HG02884 (cell line): ENCODE data around the gene JAG2.

Source experiments
- ATAC-seq: cut with Tn5 transposase; IDR thresholded peaks from one replicate; pipeline ENCODE4 v1.9.1; 2021; ENCODE audit warnings: mild to moderate bottlenecking, moderate library complexity; ENCODE audit not compliant: unreplicated experiment

Gene JAG2

DNA sequence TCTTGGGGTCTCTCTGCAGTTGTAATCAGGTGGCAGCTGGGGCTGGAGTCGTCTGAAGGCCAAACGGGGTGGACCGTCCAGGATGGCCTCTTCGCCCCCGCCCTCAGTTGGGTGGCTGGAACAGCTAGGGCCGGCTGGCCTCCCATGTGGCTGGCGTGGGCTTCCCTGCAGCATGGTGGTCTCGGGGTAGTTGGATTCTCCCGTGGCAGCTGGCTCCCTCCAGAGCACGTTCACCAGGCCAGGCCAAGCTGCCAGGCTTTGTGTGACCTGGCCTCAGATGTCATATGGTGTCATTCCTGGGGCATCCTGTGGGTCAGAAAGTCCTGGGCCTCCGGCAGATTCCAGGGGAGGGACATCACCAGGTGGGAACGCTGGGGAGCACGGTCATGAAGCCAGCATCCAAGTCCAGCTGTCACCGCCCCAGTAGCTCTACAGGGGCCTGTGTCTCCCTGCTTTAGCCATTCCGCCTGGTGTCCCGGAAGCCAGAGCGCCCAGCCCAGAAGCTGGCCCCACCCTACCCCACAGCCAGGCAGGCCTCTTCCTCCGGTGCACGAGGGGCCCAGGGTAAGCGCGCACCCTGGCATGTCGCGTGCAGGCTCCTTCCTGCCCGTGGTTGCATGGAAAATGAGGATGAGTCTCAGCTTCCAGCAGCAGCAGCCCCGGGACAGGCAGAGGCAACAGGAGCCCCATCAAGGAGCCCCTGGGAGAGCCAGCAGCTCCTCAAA, 13.9 kb upstream of the JAG2 start:
- ATAC-seq = no peak

DNA sequence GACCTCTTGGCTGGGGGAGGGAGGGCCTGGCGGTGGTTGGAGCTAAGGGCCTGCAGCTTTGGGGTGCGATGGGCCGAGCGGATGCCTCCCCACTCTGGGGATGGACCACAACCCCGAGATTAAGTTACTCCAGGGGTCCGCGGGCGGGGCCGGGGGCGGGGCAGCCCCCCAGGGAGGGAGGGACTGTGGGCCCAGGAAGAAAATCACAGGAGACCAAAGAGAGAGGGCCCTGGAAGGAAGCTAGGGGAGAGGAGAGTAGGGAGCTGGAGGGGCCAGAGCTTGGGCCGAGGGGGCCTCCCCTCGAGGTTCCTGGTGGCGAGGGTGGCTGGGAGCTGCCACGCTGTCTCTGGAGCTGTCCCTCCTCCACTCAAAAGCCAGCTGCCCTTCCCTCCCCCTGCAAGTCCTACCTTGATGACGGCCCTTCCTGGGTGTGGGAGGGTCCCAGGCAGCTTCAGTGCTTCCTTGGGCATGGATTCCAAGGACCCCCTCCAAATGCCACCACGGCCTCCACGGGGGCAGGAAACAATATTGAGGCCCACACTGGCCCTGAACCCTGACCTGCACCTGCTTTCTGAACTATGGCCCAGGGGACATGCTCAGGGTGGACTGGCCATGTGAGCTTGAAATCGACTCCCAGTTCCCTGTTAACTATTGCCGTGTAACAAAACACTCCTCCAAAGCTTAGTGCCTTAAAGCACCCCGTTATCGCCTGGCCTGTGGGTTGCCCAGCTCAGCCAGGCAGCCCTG, 13.1 kb upstream of the JAG2 start:
- ATAC-seq = no peak

DNA sequence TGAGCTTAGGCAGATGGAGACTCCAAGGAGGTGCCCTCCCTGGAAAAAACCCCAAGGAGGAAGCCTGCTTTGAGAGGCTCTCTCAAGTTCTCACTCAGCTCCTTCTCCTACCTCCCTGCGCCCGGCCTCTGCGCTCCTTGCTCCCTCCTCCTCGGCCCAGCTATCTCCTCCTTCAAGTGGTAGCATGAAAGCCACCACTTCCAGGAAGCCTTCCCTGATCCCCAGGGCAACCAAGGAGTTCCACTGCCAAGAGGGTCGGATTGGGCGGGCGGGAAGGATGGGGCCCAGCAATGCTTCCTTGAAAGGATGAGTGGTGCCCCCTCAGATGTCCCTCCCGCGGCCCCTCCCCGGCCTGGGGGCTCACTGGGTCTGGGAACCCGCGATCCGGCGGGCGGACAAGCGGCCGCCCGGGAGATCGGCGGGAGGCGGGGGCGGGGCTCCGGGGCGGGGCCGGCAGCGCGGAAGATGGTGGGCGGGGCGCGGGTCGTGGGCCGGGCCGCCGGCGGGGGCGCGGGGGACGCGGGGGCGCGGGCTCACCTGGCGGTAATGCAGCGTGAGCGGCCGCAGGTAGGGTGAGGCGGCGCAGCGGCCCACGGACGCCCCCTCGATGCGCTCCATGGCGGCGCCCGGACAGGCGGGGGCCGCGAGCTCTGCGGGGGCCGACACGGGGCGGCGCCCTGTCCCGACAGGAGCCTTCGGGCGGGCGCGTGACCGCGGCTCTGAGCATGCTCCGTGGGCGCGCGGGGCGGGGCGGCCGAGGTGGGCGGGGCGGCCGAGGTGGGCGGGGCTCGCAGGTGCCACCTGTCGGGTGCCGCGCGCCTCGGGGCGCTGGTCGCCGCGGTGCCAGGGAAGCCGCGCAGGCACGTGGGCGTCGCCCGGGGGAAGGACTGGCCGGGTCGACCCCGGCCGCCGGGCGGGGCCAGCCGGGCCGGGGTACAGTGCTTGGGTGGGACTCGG, 12.3 kb upstream of the JAG2 start, which contains the start of gene NUDT14:
Gene NUDT14, minus strand, starts transcription at position 721 of the 957 bp plus-strand sequence. Its CDS starts 103 bp downstream, at position 618.
- no peak for ATAC-seq

DNA sequence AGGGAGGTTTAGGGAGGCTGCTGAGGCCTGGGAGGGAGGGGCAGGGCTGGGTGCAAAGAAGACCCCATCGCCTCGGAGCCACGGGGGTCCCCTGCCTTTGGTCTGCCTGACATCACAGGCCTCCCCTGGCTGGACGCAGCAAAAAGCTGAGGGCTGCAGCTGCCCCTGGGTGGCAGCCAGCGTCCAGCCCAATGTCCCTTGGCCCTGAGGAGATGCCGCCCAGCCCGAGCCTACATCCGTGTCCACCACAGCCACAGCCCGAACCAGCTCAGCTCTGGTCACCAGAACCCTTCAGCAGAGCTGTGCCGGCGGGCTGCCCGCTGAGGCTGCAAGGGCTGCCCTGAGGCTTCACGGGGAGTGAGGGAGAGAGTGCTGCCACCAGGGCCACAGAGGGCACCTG, 10.6 kb upstream of the JAG2 start:
- ATAC-seq = no peak

GRCh38 chr14:105178868-105179140, 10.2 kb upstream of the JAG2 start:
- ATAC-seq = no peak

DNA sequence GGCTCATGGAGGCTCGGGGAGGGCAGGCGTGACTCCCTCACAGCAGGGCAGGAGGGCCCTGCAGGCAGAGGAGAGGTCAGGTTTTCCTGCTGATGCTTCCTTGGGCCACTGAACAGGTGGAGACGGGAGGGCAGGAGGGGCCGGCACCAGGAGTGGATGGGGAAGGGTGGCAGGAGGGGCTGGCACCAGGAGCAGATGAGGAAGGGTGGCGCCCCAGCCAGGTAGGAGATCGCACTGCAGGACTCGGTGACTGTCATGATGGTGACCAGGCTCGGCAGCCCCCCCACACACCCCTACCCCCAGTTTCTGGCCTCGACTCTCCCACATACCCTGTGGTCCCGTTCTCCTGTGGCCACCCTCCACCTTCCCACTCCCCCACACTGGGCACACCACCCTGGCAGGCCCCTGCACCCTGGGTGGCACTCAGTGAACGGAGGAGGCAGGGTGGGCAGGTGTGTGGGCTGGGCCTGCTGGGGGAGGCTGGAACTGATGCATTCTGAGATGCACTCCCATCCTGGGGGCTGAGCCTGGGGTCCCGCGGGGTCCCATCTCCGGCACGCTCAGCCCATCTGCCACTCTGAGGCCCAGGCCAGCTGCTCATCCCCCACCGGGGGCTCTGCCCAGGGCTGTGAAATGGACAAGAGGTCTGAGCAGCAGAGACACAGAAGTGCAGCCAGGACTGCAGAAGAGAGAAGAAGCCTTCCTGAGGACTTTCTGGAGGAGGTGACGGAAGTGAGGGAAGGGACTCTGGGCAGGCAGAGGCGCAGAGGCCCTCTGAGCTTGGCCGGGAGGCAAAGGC, 9.7 kb upstream of the JAG2 start:
- no peak for ATAC-seq

DNA sequence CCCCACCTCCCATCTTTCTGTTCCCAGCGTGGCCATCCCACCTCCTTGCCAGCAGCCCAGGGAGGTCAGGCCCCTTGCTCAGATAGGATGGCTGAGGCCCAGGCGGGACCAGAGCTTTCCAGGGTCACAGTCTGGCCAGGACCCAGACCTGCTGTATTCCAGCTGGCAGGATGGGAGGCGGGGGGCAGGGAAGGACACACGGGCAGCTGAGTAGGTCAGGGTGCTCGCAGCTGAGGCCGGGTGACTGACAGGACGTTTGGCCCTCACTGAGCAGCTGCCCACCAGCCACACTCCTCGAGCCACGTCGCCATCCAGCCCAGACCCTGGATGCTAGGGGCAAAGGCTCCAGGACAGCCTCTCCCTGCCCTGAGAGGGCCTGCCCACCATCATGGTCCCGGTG, 8.5 kb upstream of the JAG2 start:
- ATAC-seq = no peak

DNA sequence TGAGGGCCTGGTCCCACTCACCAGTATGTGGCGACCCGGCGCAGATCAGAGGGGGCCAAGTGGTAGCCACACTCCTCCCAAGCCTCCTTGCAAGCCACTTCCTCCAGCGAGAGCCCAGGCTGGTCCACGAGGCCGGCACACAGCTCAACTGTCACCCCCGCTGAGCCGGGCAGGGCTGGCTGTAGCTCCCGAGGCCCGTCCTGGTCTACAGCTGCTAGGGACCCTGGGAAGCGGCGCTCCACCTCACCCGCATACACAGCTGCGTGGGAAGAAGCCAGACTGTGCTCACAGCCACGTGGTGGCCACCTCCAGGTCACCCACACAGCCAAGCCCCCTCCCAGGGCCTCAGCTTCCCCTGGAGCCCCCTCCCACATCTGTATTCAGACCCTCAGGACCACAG, 7.9 kb upstream of the JAG2 start:
- ATAC-seq = no peak

DNA sequence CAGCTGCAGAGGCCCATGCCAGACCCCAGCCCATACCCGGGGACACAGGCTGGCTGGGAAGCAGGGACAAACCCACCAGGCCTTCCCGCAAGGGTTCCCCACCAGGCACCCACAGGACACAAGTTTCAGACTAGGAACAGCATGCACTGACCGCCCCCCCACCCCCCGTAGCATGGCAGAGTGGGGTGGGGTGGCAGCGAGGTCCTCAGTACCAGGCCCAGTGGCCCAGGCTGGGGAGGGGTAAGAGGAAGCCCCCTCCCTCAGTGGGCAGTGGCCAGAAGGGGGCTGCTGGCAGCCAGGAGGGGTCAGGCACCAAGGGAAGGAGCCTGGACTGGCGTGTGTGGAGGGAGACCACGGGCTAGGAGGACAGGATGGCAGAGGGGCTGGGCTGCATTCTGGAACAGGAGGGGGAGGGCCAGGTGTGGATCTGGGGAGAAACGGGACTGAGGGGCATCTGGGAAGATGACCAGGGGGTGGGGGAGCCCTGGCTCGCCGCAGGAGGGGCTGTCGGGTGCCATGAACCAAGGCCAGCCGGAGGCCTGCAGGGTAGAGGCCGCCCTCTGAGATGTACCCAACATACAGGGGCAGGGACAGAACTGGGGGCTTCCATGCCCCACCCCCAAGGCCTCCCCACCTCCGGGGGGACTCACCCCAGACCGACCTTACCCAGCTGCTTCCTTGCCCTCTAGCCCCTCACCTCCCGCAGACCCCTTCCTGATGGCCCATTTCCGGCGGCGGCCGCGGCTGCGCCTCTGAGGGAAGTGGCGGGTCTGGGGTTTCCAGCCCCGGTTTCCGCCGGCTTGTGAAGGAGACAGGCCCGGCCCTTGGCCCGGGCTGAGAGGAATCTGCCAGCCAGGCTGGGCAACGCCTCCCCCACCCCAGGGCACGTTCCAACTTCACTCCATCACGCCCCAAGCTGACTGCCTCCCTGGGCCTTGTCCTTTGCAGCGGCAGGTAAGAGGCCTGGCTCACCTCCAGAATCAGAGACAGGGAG, 5.6 kb upstream of the JAG2 start:
- ATAC-seq = no peak

GRCh38 chr14:105173145-105173544, 4.6 kb upstream of the JAG2 start:
- ATAC-seq = no peak

DNA sequence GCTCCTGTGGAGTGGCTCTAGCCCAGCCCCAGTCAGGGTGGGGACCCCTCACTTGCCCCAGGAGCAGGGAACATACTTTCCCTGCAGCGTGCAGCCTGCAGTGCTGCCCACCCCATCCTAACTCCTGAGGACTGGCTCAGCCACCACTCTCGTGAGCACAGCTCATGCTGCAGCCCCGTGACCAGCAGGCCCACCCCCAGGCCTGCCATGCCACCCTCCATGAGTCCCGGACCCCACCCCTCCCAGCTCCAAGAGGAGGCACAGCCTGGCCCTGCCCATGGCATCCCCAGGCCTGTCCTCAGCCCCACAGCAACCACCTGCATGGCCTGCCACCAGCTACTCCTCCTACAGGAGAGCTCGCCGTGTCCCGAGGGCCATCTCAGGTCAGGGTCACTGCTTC, 3.9 kb upstream of the JAG2 start:
- ATAC-seq = no peak

DNA sequence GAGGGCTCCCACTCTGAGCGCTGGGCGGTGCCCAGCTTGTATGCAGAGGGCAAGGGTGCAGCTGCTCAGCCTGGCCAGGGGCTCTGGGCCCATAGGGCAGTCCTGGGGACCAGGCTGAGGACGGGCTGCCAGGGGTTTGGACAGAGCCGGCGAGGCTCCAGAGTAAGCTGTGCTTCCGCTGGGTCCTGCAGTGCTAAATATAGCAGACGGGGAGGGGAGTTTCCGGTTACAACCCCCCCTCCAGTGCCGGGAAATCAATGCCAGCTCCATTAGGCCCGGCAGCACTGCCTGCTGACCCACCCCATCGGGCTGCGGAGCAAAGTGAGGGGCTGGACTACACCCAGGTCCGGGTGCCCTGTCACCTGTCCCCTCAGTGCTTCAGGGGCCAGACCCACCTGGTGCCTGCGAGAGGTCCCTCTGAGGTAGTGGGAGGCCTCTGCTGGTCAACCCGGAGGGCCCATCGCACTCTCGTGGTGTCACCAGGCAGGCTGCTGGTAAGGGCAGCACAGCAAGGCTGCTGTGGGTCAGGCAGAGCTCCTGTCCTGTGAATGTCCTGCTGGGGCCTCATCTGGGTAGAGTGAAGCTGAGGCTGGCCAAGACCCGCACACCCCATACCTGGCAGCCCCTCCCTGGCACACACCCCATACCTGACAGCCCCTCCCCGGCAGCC, 2.6 kb upstream of the JAG2 start:
- ATAC-seq = no peak

DNA sequence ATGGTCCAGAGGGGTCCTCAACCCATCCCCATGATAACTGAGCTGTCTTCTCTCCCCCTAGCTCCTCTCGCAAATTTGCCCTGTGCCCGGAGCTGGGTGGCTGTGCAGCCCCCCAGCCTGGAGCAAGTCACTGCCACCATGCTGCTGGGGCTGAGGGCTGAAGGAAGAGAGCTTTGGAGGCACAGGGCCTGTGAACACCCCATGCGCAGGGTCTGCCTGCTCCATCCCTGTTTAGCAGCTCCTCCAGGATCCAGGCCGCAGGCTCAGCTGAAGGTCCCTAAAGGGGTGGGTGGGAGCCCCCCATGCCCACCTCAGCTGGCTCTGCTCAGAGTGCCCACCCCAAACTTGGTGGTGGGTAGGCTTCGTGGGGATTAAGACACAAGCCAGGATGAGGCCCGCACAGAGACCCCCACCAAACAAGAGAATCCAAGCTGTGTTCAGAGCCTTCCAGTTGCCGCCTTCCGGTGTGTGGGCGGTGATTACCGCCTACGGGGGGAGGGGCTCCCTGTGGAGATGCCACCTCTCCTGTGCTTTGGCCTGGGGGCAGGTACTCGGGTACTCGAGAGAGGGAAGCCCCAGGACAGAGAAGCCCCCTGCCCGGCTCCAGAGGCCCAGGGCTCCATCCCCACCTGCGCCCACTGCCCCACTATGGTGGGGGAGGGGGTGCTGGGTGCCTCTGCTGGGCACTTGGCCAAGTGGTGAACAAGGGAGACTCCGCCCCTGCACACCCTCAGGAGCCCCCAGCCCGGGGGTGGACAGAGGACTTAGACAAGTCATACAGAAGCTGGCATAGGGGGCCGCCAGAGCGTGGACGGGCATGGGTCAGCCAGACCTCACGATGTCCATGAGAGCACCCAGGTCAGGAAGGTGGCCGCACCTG, 1.4 kb upstream of the JAG2 start:
- no peak for ATAC-seq

- no peak for ATAC-seq
Measured at GRCh38 chr14:105168979-105169507, 467 bp upstream of the JAG2 start.

DNA sequence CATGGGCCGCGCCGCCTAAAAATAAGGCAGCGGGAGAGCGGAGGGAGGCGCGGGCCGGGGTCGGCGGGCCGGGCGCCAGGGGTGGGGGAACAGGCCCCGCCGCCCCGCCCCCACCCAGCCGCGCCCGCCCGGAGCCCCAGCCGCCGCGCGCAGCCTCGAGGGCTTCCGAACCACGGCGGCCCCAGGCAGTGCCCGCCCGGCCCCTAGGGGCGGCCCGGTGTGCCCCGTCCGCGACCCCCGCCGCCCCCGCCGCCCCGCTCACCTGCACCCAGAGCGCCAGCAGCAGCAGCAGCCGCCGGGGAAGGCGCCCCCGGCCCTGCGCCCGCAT, 519 bp downstream of the JAG2 start:
- no peak for ATAC-seq

- ATAC-seq = no peak
Measured at GRCh38 chr14:105167303-105168092, 1.1 kb downstream of the JAG2 start.
